Neural progenitor cell (in vitro differentiated cells): Measurements from ENCODE around the gene SHFL. TPM values are rescaled to one million over a fixed set of nuclear protein-coding genes. Genes with fewer than 3 reads are reported as not detected.

ENCODE experiments used
- DNase-seq: peaks from one replicate; pipeline ENCODE4 v3.0.0-alpha.2; 2016; ENCODE audit warnings: low spot score
- H2AFZ ChIP-seq: fragments of 200-600 bp; sonication (generic); replicated peaks from 2 replicates; pipeline ENCODE4 v1.6.1; 2016; ENCODE audit warnings: antibody characterized with exemption
- H3F3A ChIP-seq: fragments of 200-600 bp; sonication (generic); 2 replicates; pipeline ENCODE4 v1.6.1; 2016; ENCODE audit warnings: antibody characterized with exemption, low read depth
- H3K27ac ChIP-seq: fragments of 200-600 bp; sonication (generic); 2 replicates; pipeline ENCODE4 v1.5.1; 2016; ENCODE audit warnings: mild to moderate bottlenecking
- H3K27me3 ChIP-seq: fragments of 200-600 bp; sonication (generic); 2 replicates; pipeline ENCODE4 v1.6.1; 2016; ENCODE audit warnings: mild to moderate bottlenecking, moderate library complexity
- H3K36me3 ChIP-seq: fragments of 200-600 bp; sonication (generic); 2 replicates; pipeline ENCODE4 v1.5.1; 2016
- H3K4me1 ChIP-seq: fragments of 200-600 bp; sonication (generic); 2 replicates; pipeline ENCODE4 v1.6.1; 2016; ENCODE audit warnings: mixed run types
- H3K4me2 ChIP-seq: fragments of 200-600 bp; sonication (generic); 2 replicates; pipeline ENCODE4 v1.6.1; 2016
- H3K4me3 ChIP-seq: fragments of 200-600 bp; sonication (generic); 2 replicates; pipeline ENCODE4 v1.5.1; 2016
- H3K79me2 ChIP-seq: fragments of 200-600 bp; sonication (generic); 2 replicates; pipeline ENCODE4 v1.6.1; 2016; ENCODE audit warnings: low read depth
- H3K9ac ChIP-seq: fragments of 200-600 bp; sonication (generic); 2 replicates; pipeline ENCODE4 v1.6.1; 2016
- H3K9me3 ChIP-seq: fragments of 200-600 bp; sonication (generic); 2 replicates; pipeline ENCODE4 v1.5.1; 2016; ENCODE audit warnings: low read depth
- H4K20me1 ChIP-seq: fragments of 200-600 bp; sonication (generic); 2 replicates; pipeline ENCODE4 v1.6.1; 2016; ENCODE audit warnings: low read depth
- H3K27ac Mint-ChIP-seq: 3 replicates; pipeline ENCODE4 v1.8.0; 2021; ENCODE audit warnings: mixed read lengths
- H3K27me3 Mint-ChIP-seq: 2 replicates; pipeline ENCODE4 v1.8.0; 2022; ENCODE audit warnings: low read depth, mild to moderate bottlenecking, inconsistent platforms, moderate library complexity, mixed read lengths; ENCODE audit not compliant: insufficient read depth
- H3K36me3 Mint-ChIP-seq: 3 replicates; pipeline ENCODE4 v1.8.0; 2021; ENCODE audit warnings: mixed read lengths
- H3K4me1 Mint-ChIP-seq: 3 replicates; pipeline ENCODE4 v1.8.0; 2021; ENCODE audit warnings: mixed read lengths
- H3K4me3 Mint-ChIP-seq: 3 replicates; pipeline ENCODE4 v1.8.0; 2021; ENCODE audit warnings: mild to moderate bottlenecking, moderate library complexity, mixed read lengths
- H3K9me3 Mint-ChIP-seq: 3 replicates; pipeline ENCODE4 v1.8.0; 2020; ENCODE audit warnings: mixed read lengths
- EZH2 ChIP-seq: fragments of 200-600 bp; sonication (generic); IDR thresholded peaks from 2 replicates; pipeline ENCODE4 v1.6.1; 2017; ENCODE audit warnings: antibody characterized with exemption, mild to moderate bottlenecking, moderate library complexity
- EZH2phosphoT487 ChIP-seq: fragments of 200-600 bp; sonication (generic); IDR thresholded peaks from 2 replicates; pipeline ENCODE4 v1.6.1; 2017; ENCODE audit warnings: antibody characterized with exemption
- total RNA-seq: library from RNA; depleted of rRNA; stranded (reverse); fragments of >200 nt; gene quantifications from 2 replicates; pipeline ENCODE4 v1.2.3, GENCODE V29; 2015; ENCODE audit warnings: low replicate concordance
- TF ChIP-seq, protein P1 (sequence below): fragments of 200-600 bp; sonication (generic); IDR thresholded peaks from 2 replicates; pipeline ENCODE4 v1.5.1; 2017; ENCODE audit warnings: antibody characterized with exemption, mild to moderate bottlenecking

SHFL gene
- total RNA-seq, 1 donor from 2014 or later, result 0.15 TPM

DNA sequence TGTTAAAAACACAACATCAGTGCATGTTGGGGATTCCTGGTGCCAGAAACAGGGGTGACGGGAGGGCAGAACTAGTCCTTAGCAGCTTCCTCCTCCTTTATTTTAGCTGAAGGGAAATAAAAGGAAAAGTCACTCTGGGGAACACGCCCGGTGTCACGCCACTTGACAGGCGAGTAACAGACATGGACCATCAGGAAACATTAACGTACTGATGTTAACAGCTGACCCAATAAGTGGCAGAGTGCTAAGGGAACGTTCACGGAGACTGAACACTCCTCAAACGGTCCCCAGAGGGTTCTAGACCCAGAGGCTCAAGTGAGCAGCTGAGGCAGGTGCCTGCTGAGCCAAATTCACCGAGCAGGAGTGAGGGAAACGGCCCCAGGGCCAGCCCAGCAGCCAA lies 47.5 kb downstream of the SHFL start:
- peaks cover 3% of the 10 kb centered on the region for H3K36me3 ChIP-seq
- H3F3A ChIP-seq, result no peaks in the 10 kb centered on the region
- H3K27ac ChIP-seq, result no peak overlapping the region
- H3K4me2 ChIP-seq, result no peak overlapping the region
- H3K36me3 Mint-ChIP-seq, result peaks cover 15% of the 10 kb centered on the region
- no peak overlapping the region for H3K9ac ChIP-seq
- no peaks in the 10 kb centered on the region for H3K9me3 Mint-ChIP-seq
- no peaks in the 10 kb centered on the region for H3K79me2 ChIP-seq
- peaks cover 3% of the 10 kb centered on the region for H3K27me3 Mint-ChIP-seq
- H3K4me1 ChIP-seq, result no peaks in the 10 kb centered on the region
- H3K27me3 ChIP-seq, result no peaks in the 10 kb centered on the region
- H4K20me1 ChIP-seq, result no peaks in the 10 kb centered on the region
- no peaks in the 10 kb centered on the region for H3K4me1 Mint-ChIP-seq
- H3K27ac Mint-ChIP-seq, result no peak overlapping the region
- H3K4me3 ChIP-seq, result no peak overlapping the region
- no peak for DNase-seq
- TF ChIP-seq EZH2phosphoT487 (no peak), EZH2 (no peak)
- TF ChIP-seq, protein P1, sequence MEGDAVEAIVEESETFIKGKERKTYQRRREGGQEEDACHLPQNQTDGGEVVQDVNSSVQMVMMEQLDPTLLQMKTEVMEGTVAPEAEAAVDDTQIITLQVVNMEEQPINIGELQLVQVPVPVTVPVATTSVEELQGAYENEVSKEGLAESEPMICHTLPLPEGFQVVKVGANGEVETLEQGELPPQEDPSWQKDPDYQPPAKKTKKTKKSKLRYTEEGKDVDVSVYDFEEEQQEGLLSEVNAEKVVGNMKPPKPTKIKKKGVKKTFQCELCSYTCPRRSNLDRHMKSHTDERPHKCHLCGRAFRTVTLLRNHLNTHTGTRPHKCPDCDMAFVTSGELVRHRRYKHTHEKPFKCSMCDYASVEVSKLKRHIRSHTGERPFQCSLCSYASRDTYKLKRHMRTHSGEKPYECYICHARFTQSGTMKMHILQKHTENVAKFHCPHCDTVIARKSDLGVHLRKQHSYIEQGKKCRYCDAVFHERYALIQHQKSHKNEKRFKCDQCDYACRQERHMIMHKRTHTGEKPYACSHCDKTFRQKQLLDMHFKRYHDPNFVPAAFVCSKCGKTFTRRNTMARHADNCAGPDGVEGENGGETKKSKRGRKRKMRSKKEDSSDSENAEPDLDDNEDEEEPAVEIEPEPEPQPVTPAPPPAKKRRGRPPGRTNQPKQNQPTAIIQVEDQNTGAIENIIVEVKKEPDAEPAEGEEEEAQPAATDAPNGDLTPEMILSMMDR, result no peak
- no peaks in the 10 kb centered on the region for H3K9me3 ChIP-seq
- no peak overlapping the region for H2AFZ ChIP-seq
- no peak overlapping the region for H3K4me3 Mint-ChIP-seq

DNA sequence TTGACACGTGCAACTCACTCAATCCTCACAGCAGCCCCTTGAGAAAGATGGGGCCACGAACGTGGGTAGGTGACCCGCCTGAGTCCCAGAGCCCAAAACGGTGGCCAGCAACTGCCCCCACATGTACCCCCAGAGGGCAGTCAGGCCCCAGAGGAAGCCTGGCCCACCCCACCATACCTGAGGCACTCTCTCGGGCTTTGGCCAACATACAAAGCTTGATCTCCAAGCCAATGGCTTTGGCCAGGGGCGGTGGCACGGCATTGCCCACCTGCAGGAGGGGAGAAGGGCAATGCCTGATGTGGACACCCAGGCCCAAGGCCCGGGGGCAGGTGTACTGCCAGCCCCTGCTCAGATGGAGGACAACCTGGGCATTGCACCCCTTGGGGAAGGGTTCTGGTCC lies 47.9 kb downstream of the SHFL start:
- peaks cover 3% of the 10 kb centered on the region for H3K36me3 ChIP-seq
- H3K4me3 ChIP-seq, result no peak overlapping the region
- no peak overlapping the region for H3K27ac ChIP-seq
- H3K27me3 ChIP-seq, result no peaks in the 10 kb centered on the region
- Mint-ChIP-seq H3K27ac (no peak overlapping the region), H3K27me3 (peaks cover 7% of the 10 kb centered on the region), H3K9me3 (no peaks in the 10 kb centered on the region), H3K4me1 (no peaks in the 10 kb centered on the region), H3K4me3 (no peak overlapping the region), H3K36me3 (peaks cover 15% of the 10 kb centered on the region)
- no peak overlapping the region for H3K4me2 ChIP-seq
- H3K9me3 ChIP-seq, result no peaks in the 10 kb centered on the region
- H4K20me1 ChIP-seq, result no peaks in the 10 kb centered on the region
- no peaks in the 10 kb centered on the region for H3F3A ChIP-seq
- H3K79me2 ChIP-seq, result no peaks in the 10 kb centered on the region
- TF ChIP-seq EZH2 (no peak), EZH2phosphoT487 (no peak)
- TF ChIP-seq, protein P1, result no peak
- H3K9ac ChIP-seq, result no peak overlapping the region
- no peak for DNase-seq
- no peak overlapping the region for H2AFZ ChIP-seq
- H3K4me1 ChIP-seq, result no peaks in the 10 kb centered on the region

DNA sequence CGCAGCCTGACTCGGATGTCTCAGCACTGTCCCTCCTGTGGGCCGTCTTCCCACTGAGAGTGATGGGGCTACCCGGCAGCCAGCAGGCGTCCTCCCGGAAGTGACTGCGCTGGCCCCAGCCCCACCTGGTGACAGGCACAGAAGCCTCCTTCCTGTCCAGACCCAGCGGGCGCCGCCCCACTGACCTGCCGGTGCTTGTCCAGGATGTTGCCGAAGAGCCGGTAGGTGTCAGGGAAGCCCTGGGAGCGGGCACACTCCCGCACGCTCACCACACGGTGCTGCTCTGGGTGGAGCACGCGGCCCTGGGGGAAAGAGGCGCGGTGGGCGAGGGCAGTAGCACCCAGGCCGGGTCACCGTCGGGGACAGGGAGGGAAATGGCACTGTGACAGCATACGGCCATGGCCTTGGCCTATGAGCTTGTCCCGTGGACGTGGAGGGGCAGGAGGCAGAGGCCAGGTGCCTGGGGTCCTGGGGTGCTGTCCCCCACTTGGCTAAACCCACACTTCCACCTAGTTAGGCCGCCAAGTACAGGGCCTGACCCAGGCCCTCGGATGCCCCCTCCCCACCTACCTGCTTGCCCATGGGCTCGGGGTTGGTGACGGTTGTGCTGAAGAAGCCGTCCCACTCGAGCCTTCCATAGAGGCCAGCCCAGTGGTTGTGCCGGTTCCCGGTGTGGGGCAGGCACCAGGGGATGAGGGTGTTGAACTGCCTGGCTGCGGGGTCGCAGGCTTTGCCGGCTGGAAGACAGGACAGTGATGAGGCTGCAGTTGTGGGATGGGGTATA lies 49.6 kb downstream of the SHFL start:
- H3K27me3 ChIP-seq, result no peaks in the 10 kb centered on the region
- no peak overlapping the region for H3K27ac Mint-ChIP-seq
- no peaks in the 10 kb centered on the region for H3K4me1 Mint-ChIP-seq
- no peak overlapping the region for H3K4me2 ChIP-seq
- no peak overlapping the region for H3K9ac ChIP-seq
- H3K27ac ChIP-seq, result no peak overlapping the region
- H3K36me3 ChIP-seq, result peaks cover 3% of the 10 kb centered on the region
- no peaks in the 10 kb centered on the region for H3F3A ChIP-seq
- no peak for TF ChIP-seq EZH2
- TF ChIP-seq EZH2phosphoT487, result no peak
- TF ChIP-seq, protein P1, result no peak
- no peaks in the 10 kb centered on the region for H3K79me2 ChIP-seq
- no peaks in the 10 kb centered on the region for H3K9me3 ChIP-seq
- no peak overlapping the region for H3K4me3 Mint-ChIP-seq
- H4K20me1 ChIP-seq, result no peaks in the 10 kb centered on the region
- H3K27me3 Mint-ChIP-seq, result peaks cover 8% of the 10 kb centered on the region
- H3K36me3 Mint-ChIP-seq, result peaks cover 13% of the 10 kb centered on the region
- H3K4me1 ChIP-seq, result no peaks in the 10 kb centered on the region
- no peaks in the 10 kb centered on the region for H3K9me3 Mint-ChIP-seq
- no peak overlapping the region for H3K4me3 ChIP-seq
- no peak overlapping the region for H2AFZ ChIP-seq
- DNase-seq, result no peak
